Measurements from ENCODE around the gene DIS3L2. TPM values are rescaled to one million over a fixed set of nuclear protein-coding genes. Genes with fewer than 3 reads are reported as not detected.

The DIS3L2 gene
- total and polyA plus RNA-seq, 2 donors = 16.3 to 21.6 TPM

- no peak overlapping the region for H3K4me3 ChIP-seq (ENCODE audit: low read length in 2 of 2)
- no peaks in the 10 kb centered on the region for H3K36me3 ChIP-seq (ENCODE audit: control insufficient read depth in 2 of 2, insufficient read depth in 2 of 2, low read length in 1 of 2)
- peaks cover 0 to 3% of the 10 kb centered on the region in 2 donors for H3K9me3 ChIP-seq (ENCODE audit: control insufficient read depth in 2 of 2, insufficient read depth in 1 of 2, low read length in 1 of 2)
- 95% methylated on average over 8 of the region's 8 CpGs for WGBS
- H3K27ac ChIP-seq (ENCODE audit: low read depth in 1 of 2, low read length in 1 of 2) = no peak overlapping the region
- DNase-seq (ENCODE audit: low read depth in 6 of 9, low spot score in 9 of 9) = no peak
- peaks cover 0 to 4% of the 10 kb centered on the region in 2 donors for H3K4me1 ChIP-seq (ENCODE audit: control insufficient read depth in 2 of 2, insufficient read depth in 2 of 2, low read length in 2 of 2)
- H3K27me3 ChIP-seq (ENCODE audit: control insufficient read depth in 2 of 2, insufficient read depth in 1 of 2, low read length in 1 of 2) = no peaks in the 10 kb centered on the region
Measured at GRCh38 chr2:231934441-231935206, 26.9 kb upstream of the DIS3L2 start.

GRCh38 chr2:231935207-231935524, 26.3 kb upstream of the DIS3L2 start:
- Histone ChIP-seq H3K4me1 (ENCODE audit: control insufficient read depth in 2 of 2, insufficient read depth in 2 of 2, low read length in 2 of 2) (peaks cover 0 to 4% of the 10 kb centered on the region in 2 donors), H3K27ac (ENCODE audit: low read depth in 1 of 2, low read length in 1 of 2) (no peak overlapping the region), H3K36me3 (ENCODE audit: control insufficient read depth in 2 of 2, insufficient read depth in 2 of 2, low read length in 1 of 2) (no peaks in the 10 kb centered on the region), H3K4me3 (ENCODE audit: low read length in 2 of 2) (no peak overlapping the region), H3K9me3 (ENCODE audit: control insufficient read depth in 2 of 2, insufficient read depth in 1 of 2, low read length in 1 of 2) (peaks cover 0 to 3% of the 10 kb centered on the region in 2 donors), H3K27me3 (ENCODE audit: control insufficient read depth in 2 of 2, insufficient read depth in 1 of 2, low read length in 1 of 2) (no peaks in the 10 kb centered on the region)
- WGBS = 95% methylated on average over 4 of the region's 4 CpGs
- DNase-seq (ENCODE audit: low read depth in 6 of 9, low spot score in 9 of 9) = no peak

GRCh38 chr2:231935815-231936214, 25.7 kb upstream of the DIS3L2 start:
- Histone ChIP-seq H3K9me3 (ENCODE audit: control insufficient read depth in 2 of 2, insufficient read depth in 1 of 2, low read length in 1 of 2) (peaks cover 0 to 3% of the 10 kb centered on the region in 2 donors), H3K4me1 (ENCODE audit: control insufficient read depth in 2 of 2, insufficient read depth in 2 of 2, low read length in 2 of 2) (peaks cover 0 to 4% of the 10 kb centered on the region in 2 donors), H3K27me3 (ENCODE audit: control insufficient read depth in 2 of 2, insufficient read depth in 1 of 2, low read length in 1 of 2) (no peaks in the 10 kb centered on the region), H3K27ac (ENCODE audit: low read depth in 1 of 2, low read length in 1 of 2) (no peak overlapping the region), H3K4me3 (ENCODE audit: low read length in 2 of 2) (no peak overlapping the region), H3K36me3 (ENCODE audit: control insufficient read depth in 2 of 2, insufficient read depth in 2 of 2, low read length in 1 of 2) (no peaks in the 10 kb centered on the region)
- WGBS = 93% methylated on average over 1 of the region's 1 CpG
- no peak for DNase-seq (ENCODE audit: low read depth in 6 of 9, low spot score in 9 of 9)

- Histone ChIP-seq H3K4me1 (ENCODE audit: control insufficient read depth in 2 of 2, insufficient read depth in 2 of 2, low read length in 2 of 2) (peaks cover 0 to 4% of the 10 kb centered on the region in 2 donors), H3K4me3 (ENCODE audit: low read length in 2 of 2) (no peak overlapping the region), H3K9me3 (ENCODE audit: control insufficient read depth in 2 of 2, insufficient read depth in 1 of 2, low read length in 1 of 2) (peaks cover 0 to 3% of the 10 kb centered on the region in 2 donors), H3K36me3 (ENCODE audit: control insufficient read depth in 2 of 2, insufficient read depth in 2 of 2, low read length in 1 of 2) (no peaks in the 10 kb centered on the region), H3K27ac (ENCODE audit: low read depth in 1 of 2, low read length in 1 of 2) (no peak overlapping the region), H3K27me3 (ENCODE audit: control insufficient read depth in 2 of 2, insufficient read depth in 1 of 2, low read length in 1 of 2) (no peaks in the 10 kb centered on the region)
- 44% methylated on average over 4 of the region's 4 CpGs for WGBS
- no peak for DNase-seq (ENCODE audit: low read depth in 6 of 9, low spot score in 9 of 9)
Measured at GRCh38 chr2:231936491-231936890, 25.0 kb upstream of the DIS3L2 start.

- WGBS = 98% methylated on average over 7 of the region's 7 CpGs
- Histone ChIP-seq H3K4me1 (ENCODE audit: control insufficient read depth in 2 of 2, insufficient read depth in 2 of 2, low read length in 2 of 2) (peaks cover 0 to 4% of the 10 kb centered on the region in 2 donors), H3K27ac (ENCODE audit: low read depth in 1 of 2, low read length in 1 of 2) (no peak overlapping the region), H3K9me3 (ENCODE audit: control insufficient read depth in 2 of 2, insufficient read depth in 1 of 2, low read length in 1 of 2) (peaks cover 0 to 3% of the 10 kb centered on the region in 2 donors), H3K4me3 (ENCODE audit: low read length in 2 of 2) (no peak overlapping the region), H3K36me3 (ENCODE audit: control insufficient read depth in 2 of 2, insufficient read depth in 2 of 2, low read length in 1 of 2) (no peaks in the 10 kb centered on the region), H3K27me3 (ENCODE audit: control insufficient read depth in 2 of 2, insufficient read depth in 1 of 2, low read length in 1 of 2) (no peaks in the 10 kb centered on the region)
- no peak for DNase-seq (ENCODE audit: low read depth in 6 of 9, low spot score in 9 of 9)
Measured at GRCh38 chr2:231937057-231937456, 24.5 kb upstream of the DIS3L2 start.

- Histone ChIP-seq H3K27me3 (ENCODE audit: control insufficient read depth in 2 of 2, insufficient read depth in 1 of 2, low read length in 1 of 2) (no peaks in the 10 kb centered on the region), H3K9me3 (ENCODE audit: control insufficient read depth in 2 of 2, insufficient read depth in 1 of 2, low read length in 1 of 2) (peaks cover 0 to 3% of the 10 kb centered on the region in 2 donors), H3K4me1 (ENCODE audit: control insufficient read depth in 2 of 2, insufficient read depth in 2 of 2, low read length in 2 of 2) (peaks cover 0 to 4% of the 10 kb centered on the region in 2 donors), H3K4me3 (ENCODE audit: low read length in 2 of 2) (no peak overlapping the region), H3K36me3 (ENCODE audit: control insufficient read depth in 2 of 2, insufficient read depth in 2 of 2, low read length in 1 of 2) (no peaks in the 10 kb centered on the region), H3K27ac (ENCODE audit: low read depth in 1 of 2, low read length in 1 of 2) (no peak overlapping the region)
- no peak for DNase-seq (ENCODE audit: low read depth in 6 of 9, low spot score in 9 of 9)
- 97% methylated on average over 4 of the region's 4 CpGs for WGBS
Measured at GRCh38 chr2:231939022-231939421, 22.5 kb upstream of the DIS3L2 start.

- H3K9me3 ChIP-seq (ENCODE audit: control insufficient read depth in 2 of 2, insufficient read depth in 1 of 2, low read length in 1 of 2) = peaks cover 0 to 3% of the 10 kb centered on the region in 2 donors
- no peak overlapping the region for H3K27ac ChIP-seq (ENCODE audit: low read depth in 1 of 2, low read length in 1 of 2)
- no peaks in the 10 kb centered on the region for H3K27me3 ChIP-seq (ENCODE audit: control insufficient read depth in 2 of 2, insufficient read depth in 1 of 2, low read length in 1 of 2)
- H3K4me3 ChIP-seq (ENCODE audit: low read length in 2 of 2) = no peak overlapping the region
- H3K4me1 ChIP-seq (ENCODE audit: control insufficient read depth in 2 of 2, insufficient read depth in 2 of 2, low read length in 2 of 2) = peaks cover 0 to 4% of the 10 kb centered on the region in 2 donors
- no peaks in the 10 kb centered on the region for H3K36me3 ChIP-seq (ENCODE audit: control insufficient read depth in 2 of 2, insufficient read depth in 2 of 2, low read length in 1 of 2)
- WGBS = 43% methylated on average over 3 of the region's 3 CpGs
- DNase-seq (ENCODE audit: low read depth in 6 of 9, low spot score in 9 of 9) = no peak
Measured at GRCh38 chr2:231940795-231941194, 20.7 kb upstream of the DIS3L2 start.

- H3K27ac ChIP-seq (ENCODE audit: low read depth in 1 of 2, low read length in 1 of 2) = no peak overlapping the region
- no peak for DNase-seq (ENCODE audit: low read depth in 6 of 9, low spot score in 9 of 9)
- H3K4me3 ChIP-seq (ENCODE audit: low read length in 2 of 2) = no peak overlapping the region
- H3K27me3 ChIP-seq (ENCODE audit: control insufficient read depth in 2 of 2, insufficient read depth in 1 of 2, low read length in 1 of 2) = no peaks in the 10 kb centered on the region
- peaks cover 0 to 3% of the 10 kb centered on the region in 2 donors for H3K9me3 ChIP-seq (ENCODE audit: control insufficient read depth in 2 of 2, insufficient read depth in 1 of 2, low read length in 1 of 2)
- H3K36me3 ChIP-seq (ENCODE audit: control insufficient read depth in 2 of 2, insufficient read depth in 2 of 2, low read length in 1 of 2) = no peaks in the 10 kb centered on the region
- 98% methylated on average over 12 of the region's 12 CpGs for WGBS
- no peaks in the 10 kb centered on the region for H3K4me1 ChIP-seq (ENCODE audit: control insufficient read depth in 2 of 2, insufficient read depth in 2 of 2, low read length in 2 of 2)
Measured at GRCh38 chr2:231941673-231942072, 19.8 kb upstream of the DIS3L2 start.

GRCh38 chr2:231942180-231942579, 19.3 kb upstream of the DIS3L2 start:
- no peak for DNase-seq (ENCODE audit: low read depth in 6 of 9, low spot score in 9 of 9)
- Histone ChIP-seq H3K27ac (ENCODE audit: low read depth in 1 of 2, low read length in 1 of 2) (no peak overlapping the region), H3K27me3 (ENCODE audit: control insufficient read depth in 2 of 2, insufficient read depth in 1 of 2, low read length in 1 of 2) (no peaks in the 10 kb centered on the region), H3K4me3 (ENCODE audit: low read length in 2 of 2) (no peak overlapping the region), H3K9me3 (ENCODE audit: control insufficient read depth in 2 of 2, insufficient read depth in 1 of 2, low read length in 1 of 2) (peaks cover 0 to 3% of the 10 kb centered on the region in 2 donors), H3K36me3 (ENCODE audit: control insufficient read depth in 2 of 2, insufficient read depth in 2 of 2, low read length in 1 of 2) (no peaks in the 10 kb centered on the region), H3K4me1 (ENCODE audit: control insufficient read depth in 2 of 2, insufficient read depth in 2 of 2, low read length in 2 of 2) (no peaks in the 10 kb centered on the region)
- 96% methylated on average over 6 of the region's 6 CpGs for WGBS
